PC-9 (cell line): ENCODE measurements around the gene GPR68. TPM values are rescaled to one million over a fixed set of nuclear protein-coding genes. Genes with fewer than 3 reads are reported as not detected.
"Not testable (repeated sequence)": the region's sequence is repeated elsewhere in the genome, so short reads cannot be mapped to it uniquely, and the experiment has no call there.

ENCODE experiments used
- BruUV-seq: library from RNA; stranded (reverse); fragments of 400-500 nt; replicated peaks from 2 replicates; lab custom pipeline; 2021; lab: Mats Ljungman, UMichigan
- CTCF ChIA-PET: fragments of 300-600 bp; sonication (Branson Sonifier 250); formaldehyde crosslinking; loops from one replicate; lab custom pipeline; 2022; ENCODE audit warnings: antibody characterized with exemption; lab: Charles Lee
- POLR2A ChIA-PET: fragments of 300-600 bp; sonication (Branson Sonifier 250); formaldehyde crosslinking; loops from one replicate; lab custom pipeline; 2022; ENCODE audit warnings: antibody characterized with exemption; ENCODE audit not compliant: unreplicated experiment; lab: Charles Lee
- DNase-seq, 2 experiments: peaks; one replicate each; pipeline versions ENCODE4 v3.0.0 to v3.0.0-alpha.2; 2015 to 2022; ENCODE audit warnings: mixed read lengths in 1 of 2
- H2AFZ ChIP-seq: fragments of 200-600 bp; sonication (generic); 2 replicates; pipeline ENCODE4 v1.8.1; 2017; ENCODE audit warnings: antibody characterized with exemption
- H3F3A ChIP-seq: fragments of 200-600 bp; sonication (generic); 2 replicates; pipeline ENCODE4 v1.8.1; 2017; ENCODE audit warnings: antibody characterized with exemption, mild to moderate bottlenecking, low read depth; ENCODE audit not compliant: insufficient read depth
- H3K27ac ChIP-seq: fragments of 200-600 bp; sonication (generic); 2 replicates; pipeline ENCODE4 v1.6.1; 2016; ENCODE audit warnings: mixed run types
- H3K27me3 ChIP-seq: fragments of 200-600 bp; sonication (generic); 2 replicates; pipeline ENCODE4 v1.6.1; 2016; ENCODE audit warnings: low read depth, mixed run types; ENCODE audit not compliant: insufficient read depth
- H3K36me3 ChIP-seq: fragments of 200-600 bp; sonication (generic); 2 replicates; pipeline ENCODE4 v1.6.1; 2016; ENCODE audit warnings: low read depth, mixed run types
- H3K4me1 ChIP-seq: fragments of 200-600 bp; sonication (generic); replicated peaks from 2 replicates; pipeline ENCODE4 v1.6.1; 2016; ENCODE audit warnings: mixed run types; ENCODE audit not compliant: insufficient read depth
- H3K4me2 ChIP-seq: fragments of 200-600 bp; sonication (generic); 2 replicates; pipeline ENCODE4 v1.6.1; 2017; ENCODE audit warnings: mixed run types
- H3K4me3 ChIP-seq: fragments of 200-600 bp; sonication (generic); 2 replicates; pipeline ENCODE4 v1.6.1; 2016; ENCODE audit warnings: mixed run types
- H3K79me2 ChIP-seq: fragments of 200-600 bp; sonication (generic); 2 replicates; pipeline ENCODE4 v1.6.1; 2017; ENCODE audit warnings: low read depth, mixed run types
- H3K9me2 ChIP-seq: fragments of 200-600 bp; sonication (generic); 2 replicates; pipeline ENCODE4 v1.8.1; 2017; ENCODE audit warnings: mild to moderate bottlenecking; ENCODE audit not compliant: insufficient read depth
- H3K9me3 ChIP-seq: fragments of 200-600 bp; sonication (generic); 2 replicates; pipeline ENCODE4 v1.8.1; 2016; ENCODE audit warnings: low read depth; ENCODE audit not compliant: insufficient read depth
- H4K20me1 ChIP-seq: fragments of 200-600 bp; sonication (generic); 2 replicates; pipeline ENCODE4 v1.8.1; 2017; ENCODE audit not compliant: insufficient read depth
- CTCF ChIP-seq: fragments of 200-600 bp; sonication (generic); conservative IDR thresholded peaks from 2 replicates; pipeline ENCODE4 v1.6.1; 2017; ENCODE audit warnings: mixed run types, antibody characterized with exemption, mild to moderate bottlenecking, moderate library complexity
- EZH2 ChIP-seq: fragments of 200-600 bp; sonication (generic); IDR thresholded peaks from 2 replicates; pipeline ENCODE4 v1.8.0; 2017; ENCODE audit warnings: antibody characterized with exemption, low read depth
- intact Hi-C: fragments of 100-400 bp; cut with micrococcal nuclease; formaldehyde crosslinking; loops from one replicate; pipeline ENCODE4 v1.10.0; 2022; ENCODE audit not compliant: unreplicated experiment
- total RNA-seq: library from RNA; stranded (reverse); gene quantifications from 2 replicates; pipeline ENCODE4 v1.2.3, GENCODE V29; 2021

The GPR68 gene
- total RNA-seq, 1 experiment from 2014 or later, result not detected

GRCh38 chr14:91246051-91246852 is 1.7 kb upstream of the GPR68 start:
- CTCF ChIA-PET, result no interaction called here

GRCh38 chr14:91245616-91246015 is 1.1 kb upstream of the GPR68 start:
- H3K36me3 ChIP-seq, H3K9me3 ChIP-seq, H3K4me3 ChIP-seq, H4K20me1 ChIP-seq, H3K79me2 ChIP-seq, H3K4me2 ChIP-seq, POLR2A ChIA-PET, DNase-seq, H3F3A ChIP-seq, intact Hi-C loops, H3K9me2 ChIP-seq, H2AFZ ChIP-seq, H3K27me3 ChIP-seq, H3K4me1 ChIP-seq, H3K27ac ChIP-seq, BruUV-seq, CTCF ChIA-PET: not testable (repeated sequence)

More at GRCh38 chr14:91246051-91246852, 1.7 kb upstream of the GPR68 start:
- intact Hi-C loops, result no loop called here
- TF ChIP-seq EZH2 (no peak), CTCF (no peak)
- no peak overlapping the region for H3K27ac ChIP-seq
- no peaks in the 10 kb centered on the region for H3K36me3 ChIP-seq
- no peak overlapping the region for H2AFZ ChIP-seq
- no peaks in the 10 kb centered on the region for H3F3A ChIP-seq
- H3K9me2 ChIP-seq, result no peaks in the 10 kb centered on the region
- BruUV-seq, result no TSS peak
- no peaks in the 10 kb centered on the region for H4K20me1 ChIP-seq
- H3K4me2 ChIP-seq, result no peak overlapping the region
- no peaks in the 10 kb centered on the region for H3K4me1 ChIP-seq
- POLR2A ChIA-PET, result no interaction called here
- H3K9me3 ChIP-seq, result no peaks in the 10 kb centered on the region
- DNase-seq, result no peak
- no peak overlapping the region for H3K4me3 ChIP-seq
- H3K79me2 ChIP-seq, result no peaks in the 10 kb centered on the region
- no peaks in the 10 kb centered on the region for H3K27me3 ChIP-seq

GRCh38 chr14:91245029-91245428 is 525 bp upstream of the GPR68 start:
- no TSS peak for BruUV-seq
- intact Hi-C loops, result no loop called here
- Histone ChIP-seq H3K36me3 (no peaks in the 10 kb centered on the region), H3K4me1 (no peaks in the 10 kb centered on the region), H2AFZ (no peak overlapping the region), H4K20me1 (no peaks in the 10 kb centered on the region), H3K27ac (no peak overlapping the region), H3K79me2 (no peaks in the 10 kb centered on the region), H3K9me3 (no peaks in the 10 kb centered on the region), H3K9me2 (no peaks in the 10 kb centered on the region), H3K27me3 (no peaks in the 10 kb centered on the region), H3K4me3 (no peak overlapping the region), H3F3A (no peaks in the 10 kb centered on the region), H3K4me2 (no peak overlapping the region)
- no peak for TF ChIP-seq EZH2
- DNase-seq, result no peak
- CTCF ChIA-PET, result no interaction called here
- POLR2A ChIA-PET, result no interaction called here

- Histone ChIP-seq H3F3A (no peaks in the 10 kb centered on the region), H3K27me3 (0 out of 2 replicates have a peak, but pooled peaks cover 3% of the 10 kb centered on the region), H3K4me3 (no peak overlapping the region), H3K9me3 (no peaks in the 10 kb centered on the region), H3K9me2 (no peaks in the 10 kb centered on the region), H3K4me1 (no peaks in the 10 kb centered on the region), H3K27ac (no peak overlapping the region), H2AFZ (no peak overlapping the region), H3K4me2 (no peak overlapping the region), H3K79me2 (no peaks in the 10 kb centered on the region), H4K20me1 (no peaks in the 10 kb centered on the region), H3K36me3 (no peaks in the 10 kb centered on the region)
- POLR2A ChIA-PET, result no interaction called here
- CTCF ChIA-PET, result no interaction called here
- TF ChIP-seq CTCF (no peak), EZH2 (no peak)
- no TSS peak for BruUV-seq
- no peak for DNase-seq
- intact Hi-C loops, result no loop called here
Measured at GRCh38 chr14:91243074-91243471, 1.4 kb downstream of the GPR68 start.
